GM04503 (cell line): ENCODE results near the gene UNC5C.

Experiments used
- DNase-seq: peaks from one replicate; pipeline ENCODE4 v3.0.0-alpha.2; 2012; ENCODE audit warnings: low read depth

UNC5C gene

DNA sequence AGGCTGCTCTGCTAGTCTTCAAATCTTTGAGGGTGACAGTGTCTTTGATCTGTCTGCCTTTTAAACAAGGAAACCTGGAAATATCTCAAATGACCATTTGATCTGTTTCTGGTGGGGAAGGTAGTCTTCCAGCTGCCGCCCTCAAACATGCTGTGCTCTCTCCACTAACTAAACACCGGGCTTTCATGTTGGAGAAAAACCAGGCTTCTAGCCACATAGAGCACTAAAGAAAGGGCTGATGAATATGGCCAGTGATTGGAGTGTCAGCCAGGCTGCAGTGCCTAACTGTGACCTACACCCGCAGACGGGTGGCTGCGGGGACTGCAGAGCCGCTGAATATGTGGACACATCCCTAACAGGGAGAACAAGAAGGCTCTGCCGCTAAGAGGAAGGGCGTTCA, 85.9 kb downstream of the UNC5C start:
- DNase-seq: no peak

DNA sequence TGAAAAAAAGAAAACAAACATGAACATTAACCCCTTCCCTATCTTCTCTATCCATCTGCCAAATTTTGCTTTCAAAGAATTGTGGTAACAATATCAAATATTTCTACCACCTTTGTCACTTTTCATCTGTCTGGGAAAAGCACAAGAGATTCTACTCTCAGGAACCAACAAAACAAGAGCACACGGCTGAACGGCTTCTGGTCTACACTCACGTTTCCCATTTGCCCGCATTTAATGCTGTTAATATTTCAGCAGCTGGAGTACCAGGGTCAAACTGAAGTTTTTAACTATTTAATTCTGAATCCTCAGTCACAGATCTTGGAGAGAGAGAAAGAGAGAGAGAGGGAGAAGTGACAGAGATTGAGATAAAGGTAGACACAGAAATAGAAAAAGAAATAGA, 91.4 kb downstream of the UNC5C start:
- no peak for DNase-seq

DNA sequence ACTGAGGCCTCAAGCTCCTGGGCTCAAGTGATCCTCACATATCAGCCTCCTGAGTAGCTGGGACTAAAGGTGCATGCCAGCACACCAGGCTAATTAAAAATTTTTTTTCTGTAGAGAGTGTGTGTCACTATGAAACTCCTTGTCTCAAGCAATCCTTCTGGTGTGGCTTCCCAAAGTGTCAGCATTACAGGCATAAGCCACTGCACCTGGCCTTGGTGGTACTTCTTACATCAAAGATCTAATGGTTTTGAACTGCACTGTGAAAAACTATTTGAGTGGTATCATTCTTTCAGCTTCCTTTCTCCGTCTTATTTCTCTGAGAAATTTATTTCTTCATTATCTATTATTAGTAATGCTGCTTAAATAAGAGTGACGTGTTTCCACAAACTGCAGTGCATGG, 98.5 kb downstream of the UNC5C start:
- no peak for DNase-seq

DNA sequence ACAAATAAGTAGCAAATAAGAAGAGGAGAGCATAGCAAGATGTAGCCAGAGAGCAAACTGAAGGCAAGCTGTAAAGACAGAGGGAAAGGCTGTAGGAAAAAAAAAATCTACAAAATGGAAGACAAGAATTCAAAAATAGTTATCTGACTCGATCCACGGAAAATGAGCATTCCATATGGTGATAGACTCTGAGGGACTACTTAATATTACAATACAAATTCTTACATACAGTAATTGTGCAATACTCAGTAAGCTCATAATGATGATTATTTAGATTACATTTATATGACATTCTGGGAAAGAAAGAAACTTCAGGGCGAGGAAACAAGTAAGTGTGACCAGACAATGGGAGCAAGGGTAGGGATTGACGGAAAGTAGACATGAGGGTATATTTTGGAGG, 102.6 kb downstream of the UNC5C start:
- no peak for DNase-seq

DNA sequence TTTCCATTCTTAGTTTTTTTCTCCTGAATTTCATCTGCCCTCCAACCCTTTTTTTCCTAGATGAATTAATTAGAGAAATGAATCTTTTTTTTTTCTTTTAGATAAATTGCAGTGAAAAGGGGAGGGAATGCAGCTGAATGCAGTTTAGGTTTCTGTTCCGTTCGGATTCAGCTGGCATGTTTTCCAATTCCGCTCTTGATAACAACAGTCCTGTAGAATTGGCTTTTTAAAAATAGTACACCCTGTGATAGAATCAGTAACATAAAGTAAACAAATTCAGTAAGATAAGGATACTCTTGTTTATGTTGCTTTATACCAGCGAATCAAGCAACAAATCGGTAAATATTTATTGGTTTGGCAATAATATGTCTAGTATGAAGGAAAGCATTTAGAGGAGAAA, 103.5 kb downstream of the UNC5C start:
- DNase-seq: no peak

DNA sequence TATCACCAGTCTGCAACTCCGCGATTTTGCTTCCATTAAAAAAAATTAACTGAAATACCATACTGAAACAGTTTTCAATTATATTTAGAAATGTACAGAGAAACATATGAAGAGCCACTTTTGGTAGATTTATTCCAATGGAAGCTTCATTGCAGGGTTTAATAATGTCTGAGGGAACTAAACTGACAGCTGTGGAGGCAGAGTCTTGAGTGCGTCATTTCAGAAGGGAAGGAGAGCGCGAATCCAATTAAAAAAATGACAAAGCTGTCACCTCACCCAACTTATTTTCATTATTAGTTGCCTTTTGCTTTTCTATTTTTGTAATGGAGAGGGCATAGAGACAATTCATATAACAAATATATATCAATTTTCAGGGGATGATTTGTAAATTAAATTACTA, 104.0 kb downstream of the UNC5C start:
- no peak for DNase-seq

DNA sequence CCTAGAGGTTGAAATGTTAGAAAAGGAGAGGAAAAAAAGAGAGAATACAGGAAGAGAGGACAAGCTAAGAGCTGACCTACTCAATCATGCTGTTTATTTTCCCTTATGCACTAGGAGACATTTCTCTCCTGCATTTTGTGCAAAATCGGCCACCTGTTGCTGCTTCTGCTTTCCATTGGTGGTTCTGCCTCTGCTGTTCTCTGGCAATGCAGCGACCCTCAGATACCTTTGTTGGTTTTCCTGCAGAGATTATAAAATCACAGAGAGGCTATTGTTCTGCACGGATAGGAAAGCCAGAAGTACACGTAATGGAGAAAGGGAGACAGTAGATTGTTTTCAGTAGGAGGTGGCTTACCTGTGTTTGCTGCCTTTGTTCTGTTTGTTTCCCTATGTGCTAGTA, 108.9 kb downstream of the UNC5C start:
- no peak for DNase-seq

DNA sequence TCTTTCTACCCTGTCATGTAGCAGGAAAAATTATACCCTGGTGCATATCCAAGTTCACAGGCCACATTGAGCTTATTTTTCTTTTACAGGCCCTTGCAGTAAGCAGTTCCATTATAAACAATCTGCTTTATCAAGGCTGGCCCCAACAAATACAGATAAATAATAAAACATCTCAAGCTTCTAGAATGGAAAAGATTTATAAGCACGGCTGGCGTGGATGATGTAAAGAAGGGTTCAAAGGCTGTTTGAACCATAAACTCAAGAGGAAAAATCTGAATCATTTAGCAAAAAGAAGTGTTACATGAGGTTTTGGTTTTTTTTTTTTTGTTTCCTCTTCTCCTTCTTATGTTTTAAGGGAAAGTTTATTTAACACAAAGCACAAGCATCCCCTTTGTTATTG, 109.7 kb downstream of the UNC5C start:
- no peak for DNase-seq

DNA sequence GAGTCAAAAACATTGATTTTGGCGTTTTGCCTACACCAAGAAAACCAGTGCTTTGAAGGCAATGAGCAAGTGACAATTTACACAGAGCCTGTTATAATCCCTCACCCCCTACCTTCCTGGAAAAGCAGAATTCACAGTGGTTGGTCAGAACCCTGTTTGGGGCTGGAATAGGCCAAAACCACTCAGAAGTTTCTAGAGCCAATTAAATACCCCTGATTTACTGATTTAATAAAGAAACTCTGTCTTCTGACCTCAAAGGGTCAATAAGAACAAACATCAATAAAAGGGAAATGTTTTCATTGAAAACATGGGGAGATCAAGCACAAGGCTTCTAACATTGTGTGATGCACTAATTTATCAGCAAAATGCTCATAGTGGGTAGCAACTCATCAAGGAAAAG, 116.3 kb downstream of the UNC5C start:
- no peak for DNase-seq

DNA sequence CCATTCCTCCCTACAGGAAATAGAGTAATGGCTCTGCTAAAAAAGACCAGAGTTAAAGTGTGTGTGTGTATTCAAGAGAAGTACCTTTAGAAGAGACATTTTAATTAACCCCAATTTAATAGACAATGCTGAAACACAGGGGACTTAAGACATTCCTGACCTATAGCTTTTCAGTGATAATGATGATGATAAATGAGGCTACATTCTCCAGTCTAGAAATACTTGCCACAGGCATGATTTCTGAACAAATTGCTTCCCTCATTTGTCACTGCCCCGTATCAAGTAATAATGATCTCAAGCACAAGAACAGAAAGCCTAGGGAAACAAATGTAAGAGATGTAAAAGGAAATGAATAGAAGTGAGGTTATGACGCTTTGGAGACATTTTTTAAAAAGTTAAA, 117.1 kb downstream of the UNC5C start:
- DNase-seq: no peak

DNA sequence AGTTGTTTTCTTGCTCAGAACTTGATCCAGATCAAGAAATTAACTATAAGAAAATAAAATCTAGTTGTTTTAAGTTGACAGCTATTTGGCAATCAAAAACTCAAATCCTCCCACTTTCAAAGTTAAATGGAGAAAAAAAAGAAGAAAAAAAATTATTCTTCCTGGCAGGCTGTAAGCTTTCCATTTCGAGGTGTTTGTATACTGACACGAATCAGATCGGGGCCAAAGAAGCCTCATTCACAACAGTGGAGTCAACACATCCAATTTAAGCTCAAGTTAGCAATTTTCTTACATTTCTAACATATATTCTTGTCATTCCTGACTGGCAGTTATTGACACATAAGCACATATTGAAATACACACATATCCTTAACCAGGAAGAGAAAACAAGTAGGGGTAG, 119.4 kb downstream of the UNC5C start:
- no peak for DNase-seq

DNA sequence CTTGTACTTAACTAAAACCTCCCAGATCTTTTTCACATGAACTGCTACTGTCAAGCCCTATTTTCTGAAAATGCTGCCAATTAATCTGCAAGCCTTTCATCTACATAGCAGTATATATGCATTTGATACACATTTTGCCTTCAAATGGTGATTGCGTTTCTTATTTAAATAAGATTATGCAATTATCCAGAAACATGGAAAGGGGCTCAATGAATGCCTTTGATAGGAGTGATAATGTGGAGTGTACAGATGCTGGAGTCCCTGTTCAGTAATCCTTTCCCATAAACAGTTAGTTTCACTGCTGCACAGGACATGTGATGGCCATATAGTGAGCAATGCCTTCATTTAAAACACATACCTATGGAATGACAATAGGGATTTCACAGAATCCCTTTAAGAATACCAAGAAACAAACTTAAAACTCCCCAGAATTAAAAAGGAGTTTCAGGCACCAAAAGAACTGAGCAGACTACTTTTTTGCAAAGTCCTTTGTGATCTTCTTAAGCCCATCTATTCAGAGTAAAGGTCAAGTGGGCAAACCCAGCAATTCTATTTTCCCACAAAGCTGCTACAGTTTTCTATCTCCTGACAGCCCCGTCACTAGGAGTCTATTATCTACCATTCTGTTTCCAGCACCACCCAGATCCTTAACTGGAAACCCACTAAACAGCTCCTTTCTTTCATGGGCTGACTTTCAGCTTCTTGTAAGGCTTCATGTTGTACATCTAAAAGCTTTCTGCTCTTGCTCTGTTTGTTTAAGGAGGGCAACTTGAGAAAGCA, 120.3 kb downstream of the UNC5C start:
- DNase-seq: no peak

DNA sequence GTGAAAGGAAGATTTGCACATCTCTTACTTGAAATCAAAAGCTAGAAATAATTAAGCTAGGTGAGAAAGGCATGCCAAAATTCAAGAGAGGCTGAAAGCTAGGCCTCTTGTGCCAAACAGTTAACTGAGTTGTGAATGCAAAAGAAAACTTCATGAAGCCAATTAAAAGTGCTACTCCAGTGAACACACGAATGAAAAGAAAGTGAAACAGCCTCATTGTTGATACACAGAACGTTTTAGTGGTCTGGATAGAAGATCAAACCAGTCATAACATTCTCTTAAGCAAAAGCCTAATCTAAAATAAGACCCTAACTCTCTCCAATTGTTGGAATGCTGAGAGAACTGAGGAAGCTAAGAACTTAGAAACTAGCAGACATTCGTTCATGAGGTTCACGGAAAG, 122.3 kb downstream of the UNC5C start:
- no peak for DNase-seq

DNA sequence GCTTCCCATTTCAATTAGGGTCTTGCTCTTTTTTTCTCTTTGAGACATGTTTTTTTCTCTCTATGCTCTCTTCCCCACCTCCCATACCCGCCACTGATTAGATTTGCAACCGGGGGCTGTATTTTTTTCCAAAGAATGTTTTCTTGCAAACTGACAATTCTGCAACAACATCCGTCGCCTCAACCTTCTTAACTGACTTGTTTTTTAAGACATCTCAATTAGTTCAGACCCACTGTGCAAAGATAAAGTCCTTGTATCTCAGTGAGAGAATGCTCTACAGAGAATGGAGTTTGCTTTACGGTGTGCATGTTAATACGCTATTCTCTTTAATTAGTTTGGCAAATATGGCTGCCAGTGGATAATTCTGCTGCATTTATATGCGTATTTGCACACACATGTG, 126.3 kb downstream of the UNC5C start:
- DNase-seq: no peak

DNA sequence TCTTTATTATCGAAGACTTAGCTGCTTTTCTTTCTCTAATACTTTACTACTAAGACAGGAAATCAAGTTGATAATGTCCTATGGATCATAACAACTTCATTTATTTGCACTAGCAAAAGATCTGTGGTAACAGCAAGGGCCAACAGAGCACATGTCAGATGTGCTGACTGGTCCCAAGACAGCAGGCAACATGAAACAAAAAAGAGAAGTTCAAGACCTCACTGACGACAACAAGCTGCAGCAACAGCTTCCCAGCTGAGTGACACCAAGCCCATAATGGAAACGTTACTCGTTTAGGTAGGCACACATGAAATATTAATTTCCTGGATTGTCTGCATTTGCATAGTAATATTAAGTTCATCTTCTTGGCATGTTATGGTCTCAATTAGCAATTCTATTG, 126.9 kb downstream of the UNC5C start:
- no peak for DNase-seq

DNA sequence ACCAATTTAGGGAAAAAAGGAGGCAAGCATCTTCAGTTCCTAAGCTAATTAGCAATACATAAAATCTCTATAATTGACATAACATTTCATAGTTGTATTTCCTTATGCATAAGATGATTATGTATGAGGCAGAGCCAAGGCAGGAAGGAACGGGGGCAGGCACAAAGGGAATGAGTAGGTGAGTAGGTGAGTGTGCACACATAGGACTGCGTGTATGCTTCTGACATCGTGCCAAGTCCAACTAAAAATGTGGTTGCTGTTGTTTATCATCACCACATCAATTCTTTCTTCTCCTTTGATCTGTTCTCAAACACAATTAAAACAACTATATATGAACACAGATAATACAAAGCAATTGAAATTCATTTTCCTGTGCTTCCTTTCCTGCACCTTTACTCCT, 131.2 kb downstream of the UNC5C start:
- no peak for DNase-seq

DNA sequence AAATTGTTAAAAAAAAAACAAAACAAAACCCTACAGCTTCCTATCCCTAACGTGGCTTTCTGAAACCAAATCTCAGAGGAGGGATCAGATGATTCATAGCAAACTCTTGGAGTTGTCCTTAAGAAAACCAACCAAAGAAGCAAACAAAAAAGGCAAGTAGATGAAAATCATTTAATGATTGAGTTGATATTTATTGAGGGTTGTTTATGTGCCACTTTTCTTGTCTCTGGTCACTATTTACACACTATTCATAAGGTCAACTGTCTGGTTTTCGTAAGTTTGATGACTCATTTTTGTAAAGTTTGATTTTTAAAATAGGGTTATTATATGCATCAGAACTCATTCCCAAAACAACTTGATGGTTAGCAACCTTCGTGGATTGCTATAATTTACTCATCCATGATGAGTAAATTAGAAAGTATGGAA, 133.4 kb downstream of the UNC5C start:
- DNase-seq: no peak

DNA sequence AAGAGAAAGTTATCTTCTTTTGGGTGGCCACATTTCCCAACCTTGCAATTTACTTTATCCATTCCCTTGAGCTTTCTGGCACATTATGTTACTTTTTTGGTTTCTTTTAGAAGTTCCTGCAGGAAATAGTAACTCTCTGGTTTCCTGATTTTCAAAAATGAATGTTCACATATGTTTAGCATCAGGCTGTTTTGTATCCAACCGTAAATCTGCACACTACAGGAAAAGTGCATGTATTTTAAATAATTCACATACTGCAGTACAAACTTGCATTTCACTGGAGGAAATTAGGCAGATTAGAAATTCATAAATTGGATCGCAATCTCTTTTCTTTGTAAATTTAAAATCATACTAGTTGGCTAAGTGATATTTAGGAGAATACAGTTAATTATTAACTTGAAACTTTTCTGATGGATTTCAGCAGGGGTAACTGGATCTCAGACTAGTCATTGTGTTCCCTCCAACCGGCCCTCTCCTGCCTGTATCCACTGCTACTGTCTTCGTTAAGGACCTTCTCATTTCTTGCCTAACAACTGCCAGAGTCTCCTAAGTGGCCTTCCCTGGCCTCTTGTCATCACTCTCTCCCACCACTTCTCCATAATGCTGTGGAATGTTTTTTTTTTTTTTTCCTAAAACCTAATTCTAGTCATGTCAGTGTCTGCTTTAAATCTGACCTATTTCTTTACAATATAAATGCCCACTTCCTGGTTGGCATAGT, 137.2 kb downstream of the UNC5C start:
- no peak for DNase-seq

DNA sequence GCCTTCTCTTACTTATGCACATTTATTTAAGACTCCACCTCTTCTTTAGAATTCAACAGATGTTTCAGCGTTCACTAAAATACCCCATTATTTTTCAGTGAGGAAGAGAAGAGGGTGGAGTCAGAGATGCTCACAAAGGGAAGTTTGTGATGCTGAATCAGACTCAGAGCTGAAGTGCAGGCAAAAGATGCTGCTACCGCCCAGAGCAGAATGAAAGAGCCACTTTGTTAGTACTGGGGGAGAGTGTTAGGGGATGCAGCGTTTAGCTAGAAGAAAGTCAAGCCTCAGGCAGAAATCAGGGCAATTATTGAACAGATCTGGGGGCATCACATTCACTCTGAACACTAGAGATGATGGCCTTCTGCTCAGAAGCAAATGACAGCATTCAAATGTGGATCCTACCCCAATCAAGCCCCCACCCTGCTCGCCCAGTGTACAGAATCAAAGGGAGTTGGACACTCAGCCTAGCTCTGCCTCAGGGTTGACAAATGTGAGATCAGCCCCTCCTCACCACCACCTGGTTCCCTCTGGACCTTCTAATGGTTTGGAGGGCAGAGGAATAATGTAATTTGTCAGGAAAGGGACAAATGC, 138.3 kb downstream of the UNC5C start:
- no peak for DNase-seq

DNA sequence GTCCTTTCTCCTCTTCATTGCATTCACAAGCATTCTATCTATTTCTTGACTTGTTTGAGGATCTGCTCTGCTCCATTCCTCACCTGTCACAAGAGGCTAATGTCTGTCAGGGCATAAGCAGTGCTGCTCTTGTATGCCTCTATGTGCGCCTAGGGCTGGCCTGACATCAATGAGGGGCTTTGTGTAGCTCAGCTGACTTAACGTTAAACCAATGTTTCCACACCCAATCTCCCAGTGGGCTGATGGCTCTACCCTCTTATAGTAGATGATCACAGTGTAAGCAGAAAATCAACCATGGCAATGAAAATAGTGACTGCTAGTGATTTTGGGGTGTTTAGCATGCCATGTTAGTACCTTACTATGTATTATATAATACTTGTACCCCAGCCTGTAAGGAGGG, 139.0 kb downstream of the UNC5C start:
- no peak for DNase-seq

DNA sequence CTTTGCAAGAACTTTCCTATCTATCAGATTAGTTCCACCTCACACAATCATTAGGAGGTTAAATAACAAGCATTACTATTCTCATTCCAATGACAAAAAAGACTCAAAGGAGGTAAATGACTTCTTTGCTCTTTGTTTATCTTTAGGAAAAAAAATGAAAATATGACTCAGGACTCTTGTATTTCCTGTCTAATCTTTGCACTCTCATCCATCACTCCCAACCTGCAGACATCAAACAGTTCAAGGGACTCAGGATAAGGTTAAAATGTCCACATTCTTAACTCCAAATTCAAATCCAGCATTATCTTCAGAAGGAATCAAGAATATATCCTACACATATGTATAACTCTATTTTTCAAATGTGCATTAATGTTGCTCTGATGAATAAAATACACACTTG, 139.6 kb downstream of the UNC5C start:
- DNase-seq: no peak

DNA sequence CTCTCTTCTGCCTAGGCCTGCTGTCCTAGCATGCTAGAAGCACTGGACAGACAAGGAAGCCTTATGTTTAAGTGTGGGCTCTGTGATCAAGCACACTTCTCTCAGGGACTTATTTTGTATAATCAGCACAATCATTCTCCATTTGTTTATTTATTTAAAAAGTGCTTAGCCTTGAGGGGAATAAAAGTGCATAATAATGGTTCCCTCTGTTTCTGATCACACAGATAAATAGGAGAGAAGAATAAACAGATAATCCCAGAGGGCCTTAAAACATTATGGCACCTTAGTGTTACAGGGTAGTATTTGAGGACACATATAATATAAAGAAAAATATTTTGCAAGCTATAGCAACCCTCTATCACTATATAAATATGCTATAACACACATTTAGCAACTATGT, 146.5 kb downstream of the UNC5C start:
- DNase-seq: no peak

DNA sequence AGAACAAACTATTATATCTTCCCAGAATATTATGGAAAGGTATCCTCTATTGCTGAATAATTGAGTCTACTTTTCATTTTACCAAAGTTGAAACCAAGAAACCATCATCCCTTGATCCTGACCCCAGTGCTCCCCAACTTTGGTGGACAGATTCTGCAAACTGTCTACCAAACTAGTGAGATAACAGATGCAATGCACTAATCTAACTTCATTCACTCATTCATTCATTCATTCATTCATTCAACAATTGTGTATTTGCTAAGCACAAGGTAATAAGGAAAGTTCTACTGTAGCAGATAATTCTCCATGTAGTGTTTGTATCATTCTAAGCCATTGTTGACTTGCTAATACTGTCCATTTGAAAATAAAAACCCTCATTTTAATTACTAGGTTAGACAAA, 150.6 kb downstream of the UNC5C start:
- no peak for DNase-seq
